GM21619 (cell line): ENCODE results near the gene CDKL2.
"Not testable (repeated sequence)": the region's sequence is repeated elsewhere in the genome, so short reads cannot be mapped to it uniquely, and the experiment has no call there.

Experiments
- ATAC-seq: cut with Tn5 transposase; IDR thresholded peaks from one replicate; pipeline ENCODE4 v1.9.1; 2021; ENCODE audit not compliant: unreplicated experiment

Gene CDKL2

DNA sequence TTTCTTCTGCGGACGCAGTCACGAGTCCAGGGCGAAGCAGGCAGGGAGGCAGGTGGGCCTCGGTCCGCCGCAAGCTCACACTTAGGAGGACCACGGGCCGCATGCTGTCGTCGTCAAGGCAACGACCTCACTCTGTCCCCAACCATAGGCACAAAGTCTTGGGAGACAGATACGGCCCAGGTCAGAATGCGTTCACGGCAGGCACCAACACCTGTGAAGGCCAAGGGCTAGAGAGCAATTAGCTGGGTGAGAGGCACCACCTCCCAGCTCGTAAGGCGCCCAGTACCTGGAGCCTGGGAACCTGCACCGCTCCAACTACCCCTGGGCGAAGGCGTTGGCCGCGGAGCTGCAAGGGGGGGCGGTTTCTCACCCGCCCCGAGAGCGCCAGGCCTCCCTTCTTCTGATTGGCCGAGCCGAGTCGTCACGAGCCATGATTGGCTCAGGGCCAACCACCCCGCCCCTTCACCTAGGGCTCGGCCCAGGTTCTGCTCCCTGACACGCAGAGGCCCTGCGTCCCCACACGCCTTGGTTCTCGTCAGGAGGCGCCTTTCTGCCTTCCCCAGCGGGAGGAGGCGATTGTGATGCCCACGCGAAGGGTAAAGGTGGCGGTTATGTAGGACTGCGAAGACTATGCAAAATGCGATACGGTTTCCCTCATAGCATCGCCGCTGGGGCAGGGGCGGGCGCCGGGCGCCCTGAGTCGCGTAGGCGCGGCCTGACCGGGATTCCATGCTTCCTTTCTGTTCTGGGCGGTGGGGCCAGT, at the start of gene CDKL2:
CDKL2 (minus strand) TSS at position 355 of the 763 bp plus-strand sequence. CDS start 4,540 bp downstream, outside the sequence.
- peak; percentile 100 for ATAC-seq

DNA sequence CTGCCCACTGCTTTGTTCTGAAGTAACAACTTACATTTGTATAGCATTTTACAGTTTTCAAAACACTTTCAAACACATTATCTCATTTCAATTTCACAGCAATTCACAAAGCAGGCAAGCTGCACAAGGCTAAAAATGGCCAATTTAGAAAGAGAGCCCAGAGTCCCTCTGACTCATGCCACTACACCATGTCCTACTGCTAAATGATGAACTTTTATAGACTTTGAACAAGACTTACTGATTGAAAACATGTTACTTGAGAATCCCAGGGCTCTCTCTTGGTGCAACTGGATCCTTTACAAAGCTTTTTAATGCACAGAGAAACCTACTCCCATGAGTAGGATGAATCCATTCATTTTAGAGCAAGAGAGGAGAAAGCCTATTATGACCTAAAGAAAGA, 48.6 kb upstream of the CDKL2 start:
- no peak for ATAC-seq

DNA sequence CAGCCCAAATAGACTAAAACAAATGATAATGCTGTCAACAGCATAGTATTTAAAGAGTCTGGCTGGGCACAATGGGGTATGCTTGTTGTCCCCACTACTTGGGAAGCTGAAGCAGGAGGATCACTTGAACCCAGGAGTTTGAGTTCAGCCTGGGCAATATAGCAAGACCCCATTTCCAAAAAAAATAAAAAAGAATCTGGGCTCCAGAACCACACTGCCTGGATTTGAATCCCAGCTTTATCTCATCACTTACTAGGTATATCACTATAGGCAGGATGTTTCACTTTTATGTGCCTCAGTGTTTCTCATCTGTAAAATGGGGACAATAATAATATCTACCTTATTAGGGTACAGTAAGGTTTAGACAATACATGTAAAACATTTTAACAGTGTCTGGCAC, 48.1 kb upstream of the CDKL2 start:
- no peak for ATAC-seq

DNA sequence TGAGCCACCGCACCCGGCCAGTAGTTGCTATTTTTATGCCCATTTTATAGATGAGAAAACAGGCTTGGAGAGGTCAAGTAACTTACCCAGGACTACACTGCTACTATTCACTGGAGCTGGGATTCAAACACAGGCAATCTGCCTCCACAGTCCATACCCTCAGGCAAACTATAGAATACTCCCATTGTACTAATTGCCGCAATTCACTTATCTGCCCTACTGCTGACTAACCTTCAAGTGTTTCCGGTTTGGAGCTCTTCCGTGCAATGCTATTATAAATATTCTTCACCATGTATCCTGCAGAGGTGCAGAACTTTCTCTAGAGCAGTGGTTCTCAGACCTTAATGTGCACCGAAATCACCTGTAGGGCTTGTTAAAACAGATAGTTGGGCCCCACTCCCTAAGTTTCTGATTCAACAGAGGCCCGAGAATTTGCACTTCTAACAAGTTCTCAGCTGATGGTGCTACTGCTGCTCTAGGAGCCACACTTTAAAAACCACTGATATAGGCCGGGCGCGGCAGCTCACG, 44.7 kb upstream of the CDKL2 start:
- no peak for ATAC-seq

DNA sequence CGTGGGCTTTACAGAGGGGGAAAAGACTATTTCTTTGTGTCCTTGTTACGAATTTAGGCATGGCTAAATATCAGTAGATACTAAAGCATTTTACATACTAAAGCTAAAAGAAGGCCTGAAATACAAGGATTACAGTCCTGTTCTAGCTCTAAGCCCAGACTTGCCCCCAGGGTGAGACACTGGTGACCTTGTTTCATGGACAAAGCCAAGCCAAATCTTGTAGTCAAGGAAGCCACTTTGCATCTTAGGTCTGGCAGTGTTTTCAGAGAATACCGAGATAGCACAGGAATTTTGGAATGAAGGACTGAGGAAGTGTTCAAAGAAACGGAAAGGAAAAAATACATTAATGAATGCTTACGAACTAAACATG, 43.6 kb upstream of the CDKL2 start:
- no peak for ATAC-seq

DNA sequence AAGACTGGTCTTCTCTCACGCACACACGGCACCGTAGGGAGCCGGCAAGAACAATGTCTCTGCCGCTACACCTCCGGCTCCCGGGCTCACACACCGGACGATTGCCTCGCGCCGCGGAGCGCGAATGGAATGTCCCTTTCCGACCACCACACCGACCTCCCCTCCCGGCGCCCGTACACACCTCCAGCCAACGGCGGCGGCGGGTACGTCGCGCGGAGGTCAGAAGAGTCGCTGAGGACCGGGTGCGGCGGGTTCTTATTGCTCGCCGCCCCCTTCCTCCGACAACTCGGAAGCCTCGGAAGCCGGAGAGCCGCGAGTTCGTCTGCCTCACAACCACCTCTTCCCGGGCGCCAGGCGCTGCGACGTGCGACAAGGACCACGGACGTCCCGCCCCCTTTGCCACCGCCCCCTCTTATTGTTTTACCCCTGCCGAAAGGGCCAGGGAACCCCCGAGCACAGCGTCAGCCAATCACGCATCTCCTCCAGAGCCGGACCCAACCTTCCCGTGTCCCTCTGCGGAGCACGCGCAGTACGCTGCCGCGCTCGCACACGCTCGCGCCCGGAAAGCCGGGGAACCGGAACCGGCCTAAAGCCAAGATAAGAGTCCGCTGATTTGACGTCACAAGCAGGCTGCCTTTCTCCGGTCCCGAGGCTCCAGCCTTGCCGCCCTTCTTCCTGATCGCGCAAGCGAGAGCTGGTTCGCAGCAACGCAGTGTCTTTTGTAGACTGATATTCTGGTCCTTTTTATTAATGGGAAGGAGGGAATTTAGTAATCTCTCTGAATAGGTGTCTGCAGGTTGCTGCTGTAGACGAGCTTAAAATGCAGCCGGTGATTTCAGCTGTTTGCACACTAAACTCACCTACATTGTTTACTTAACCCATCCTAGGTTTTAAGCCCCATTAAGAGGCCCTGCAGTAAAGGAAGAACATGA, 43.0 kb upstream of the CDKL2 start, which contains the start of gene G3BP2:
G3BP2 (minus strand) TSS at position 385 of the 932 bp plus-strand sequence. CDS start 11,386 bp downstream, outside the sequence.
- ATAC-seq: peak; percentile 92

DNA sequence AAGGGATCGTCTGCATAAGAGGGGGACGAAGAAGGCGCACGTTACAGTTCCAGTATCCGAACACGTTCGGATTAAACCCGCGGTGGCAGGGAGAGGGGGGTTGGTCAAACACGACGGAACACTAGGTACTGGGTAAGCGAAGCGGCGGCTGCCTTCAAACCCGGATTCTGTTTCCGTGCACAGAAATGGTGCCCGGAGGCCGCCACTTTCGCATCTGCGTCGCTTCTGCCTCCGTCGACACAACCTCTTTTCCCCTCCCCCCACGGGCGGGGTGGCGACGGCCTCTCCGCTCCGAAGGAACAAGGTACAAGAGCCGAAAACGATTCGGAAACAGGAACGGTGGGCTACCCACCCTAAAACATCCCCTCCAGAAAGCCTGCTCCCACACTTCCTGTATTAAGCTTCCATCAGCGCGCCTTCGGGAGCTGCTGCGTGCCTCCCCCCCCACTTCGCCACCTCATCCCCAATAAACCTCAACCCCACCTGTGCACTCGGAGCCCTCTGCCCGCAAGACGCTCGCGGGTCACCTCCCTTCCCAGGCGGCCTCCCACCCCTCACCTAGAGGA, 42.2 kb upstream of the CDKL2 start:
- ATAC-seq: peak; percentile 23

DNA sequence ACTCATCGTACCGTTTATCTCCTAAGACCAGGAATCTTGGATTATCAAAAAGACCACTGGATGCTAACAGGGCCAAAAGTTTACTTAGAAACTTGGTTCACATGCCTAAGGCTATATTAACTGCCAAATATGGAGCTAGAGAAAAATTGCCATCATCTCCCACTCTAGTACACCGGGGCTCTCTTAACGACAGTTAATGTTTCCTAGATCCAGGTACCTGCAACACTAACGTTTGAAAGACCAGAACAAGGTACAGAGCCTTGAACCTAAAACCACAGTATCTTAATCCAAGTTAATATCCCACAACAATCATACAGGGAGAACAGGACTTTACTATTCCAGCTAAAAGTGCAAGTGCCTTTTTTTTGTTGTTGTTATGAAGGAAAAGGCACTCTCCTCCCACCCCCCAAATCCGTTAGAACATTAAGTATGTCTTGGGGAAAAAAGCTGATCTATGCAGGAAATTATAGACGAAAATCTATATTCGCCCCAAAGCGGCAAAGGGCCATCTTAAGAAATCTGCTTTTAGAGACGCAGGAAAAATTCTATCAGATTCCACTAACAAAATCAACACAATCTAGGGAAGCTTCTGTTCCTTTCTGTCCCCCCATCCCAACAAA, 41.6 kb upstream of the CDKL2 start:
- no peak for ATAC-seq

DNA sequence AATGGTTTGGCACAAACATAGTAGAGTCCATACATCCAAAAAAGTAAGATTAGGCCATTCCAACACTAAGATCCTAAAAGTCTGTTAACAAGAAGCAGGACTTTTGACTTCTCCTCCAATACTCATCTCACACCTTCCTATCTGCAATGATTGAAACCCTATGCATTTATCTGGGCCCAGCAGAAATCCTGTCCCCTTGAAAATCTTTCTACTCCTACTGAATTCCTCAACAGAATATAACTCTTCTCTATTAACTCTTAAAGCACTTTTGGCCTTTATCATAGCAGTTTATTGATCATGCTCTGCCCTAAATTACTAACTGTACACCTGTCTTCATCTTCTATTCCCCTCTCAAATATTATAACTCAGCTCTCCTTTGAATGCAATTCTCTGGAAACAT, 38.3 kb upstream of the CDKL2 start:
- no peak for ATAC-seq

DNA sequence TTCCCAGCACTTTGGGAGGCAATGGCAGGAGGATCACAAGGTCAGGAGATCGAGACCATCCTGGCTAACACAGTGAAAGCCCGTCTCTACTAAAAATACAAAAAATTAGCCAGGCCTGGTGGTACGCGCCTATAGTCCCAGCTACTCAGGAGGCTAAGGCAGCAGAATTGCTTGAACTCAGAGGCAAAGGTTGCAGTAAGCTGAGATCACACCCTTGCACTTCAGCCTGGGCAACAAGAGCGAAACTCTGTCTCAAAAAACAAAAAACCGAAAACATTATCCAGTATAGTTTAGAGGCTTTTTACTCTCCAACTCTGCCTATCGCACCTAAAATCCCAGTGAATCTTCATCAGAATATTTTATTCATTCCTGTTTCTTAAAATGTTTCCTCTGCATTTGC, 37.3 kb upstream of the CDKL2 start:
- ATAC-seq: not testable (repeated sequence)

DNA sequence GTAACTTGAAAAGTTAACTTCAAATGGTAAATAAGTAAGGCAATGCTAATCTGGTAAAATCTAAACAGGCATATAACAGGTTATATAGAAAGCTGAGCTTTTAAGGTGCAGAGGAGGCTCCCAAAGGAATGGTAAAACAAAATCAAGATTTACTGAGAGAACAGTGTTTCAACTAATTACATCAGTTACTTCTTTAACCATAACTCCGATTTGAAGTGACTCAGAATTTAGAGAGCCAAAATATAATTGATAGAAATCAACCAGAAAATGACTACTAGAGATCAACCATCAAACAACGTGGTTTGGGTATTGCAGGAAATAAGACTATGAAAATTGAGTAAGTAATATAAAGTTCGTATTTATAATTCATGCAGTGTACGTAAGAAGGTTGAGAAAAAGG, 36.0 kb upstream of the CDKL2 start:
- ATAC-seq: no peak

DNA sequence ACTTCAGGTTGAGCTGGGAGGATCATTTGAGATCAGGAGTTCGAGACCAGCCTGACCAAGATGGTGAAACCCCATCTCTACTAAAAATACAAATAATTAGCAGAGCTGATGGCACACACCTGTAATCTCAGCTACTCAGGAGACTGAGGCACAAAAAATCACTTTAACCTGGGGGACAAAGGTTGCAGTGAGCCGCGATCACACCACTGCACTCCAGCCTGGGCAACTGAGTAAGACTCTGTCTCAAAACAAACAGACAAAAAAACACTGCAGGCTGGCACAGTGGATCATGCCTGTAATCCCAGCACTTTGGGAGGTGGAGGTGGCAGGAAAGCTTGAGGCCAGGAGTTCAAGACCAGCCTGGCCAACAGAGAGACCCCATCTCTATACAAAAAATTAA, 34.3 kb upstream of the CDKL2 start:
- not testable (repeated sequence) for ATAC-seq

DNA sequence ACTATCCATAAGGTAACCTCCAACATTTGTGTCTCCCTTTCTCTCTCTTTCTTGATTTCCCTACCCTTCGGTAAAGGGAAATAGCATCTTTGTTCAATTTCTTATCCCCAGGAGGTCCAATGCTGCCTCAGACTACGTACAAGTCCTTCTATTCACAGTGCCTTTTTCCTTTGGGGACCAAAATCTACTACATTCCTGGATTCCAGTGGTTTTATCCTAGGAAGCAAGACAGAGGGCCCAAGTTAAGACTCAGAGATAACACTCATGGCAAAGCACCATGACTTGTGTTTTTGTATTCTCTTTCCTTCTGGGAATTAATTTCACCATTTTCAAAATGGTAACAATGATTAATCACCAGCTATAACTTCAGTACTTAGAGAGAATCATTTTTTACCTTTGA, 32.3 kb upstream of the CDKL2 start:
- ATAC-seq: no peak

DNA sequence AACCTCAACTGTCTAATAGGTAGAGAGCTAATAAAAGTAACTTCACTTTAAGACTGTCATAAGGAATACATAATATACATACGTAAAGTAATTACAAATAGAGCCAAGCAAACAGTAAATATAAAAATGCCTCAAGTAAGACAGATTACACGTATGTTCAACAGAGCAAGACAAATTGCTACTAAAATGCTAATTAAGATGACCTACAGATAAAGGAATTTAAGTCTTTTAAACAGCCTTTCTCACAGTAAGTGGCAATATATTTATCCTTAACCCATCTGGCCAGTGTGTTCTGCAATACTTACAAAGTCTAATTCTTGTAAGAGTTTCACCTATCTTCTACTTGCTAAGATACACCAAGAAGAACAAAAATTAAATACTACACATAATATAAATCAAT, 30.2 kb upstream of the CDKL2 start:
- no peak for ATAC-seq

DNA sequence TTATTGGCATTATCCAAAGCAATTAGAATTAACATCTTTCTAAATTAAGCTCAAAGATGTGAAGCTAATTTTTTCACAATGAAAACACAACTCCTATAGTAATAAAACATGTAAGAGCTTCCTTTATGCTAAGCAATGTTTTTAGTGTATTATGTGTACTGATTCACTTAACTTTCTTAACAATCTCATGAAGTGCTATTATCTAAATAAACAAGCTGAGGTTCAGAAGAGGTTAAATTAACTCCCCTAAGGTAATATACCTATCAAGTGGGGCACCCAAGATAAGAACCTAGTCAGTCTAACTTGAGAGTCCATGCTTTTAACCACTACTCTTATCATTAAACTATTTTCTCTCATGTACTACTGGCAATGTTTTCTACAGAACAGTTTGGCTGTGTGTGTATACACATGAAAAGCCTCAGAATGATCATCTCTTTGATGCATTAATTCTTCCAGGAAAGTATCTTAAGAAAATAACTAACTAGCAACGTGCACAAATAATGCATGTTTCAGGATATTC, 29.2 kb upstream of the CDKL2 start:
- ATAC-seq: no peak

DNA sequence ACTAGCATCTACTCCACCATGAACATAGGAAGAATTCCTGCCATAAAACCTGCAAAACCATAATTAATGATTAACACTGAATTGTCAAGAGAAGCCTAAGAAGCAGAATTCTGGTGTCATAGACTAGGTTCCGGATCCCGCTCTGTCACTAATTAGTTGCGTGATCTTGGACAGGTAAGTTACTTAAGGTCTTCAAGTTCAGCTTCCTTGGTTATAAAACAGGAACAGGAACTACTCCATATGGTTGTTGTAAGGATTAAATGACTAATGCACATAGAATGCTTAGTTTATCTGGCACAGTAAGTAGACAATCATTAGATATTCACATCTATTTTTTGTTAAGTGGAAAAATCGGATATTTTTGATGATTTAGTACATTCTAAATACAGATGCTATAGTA, 28.5 kb upstream of the CDKL2 start:
- ATAC-seq: no peak

DNA sequence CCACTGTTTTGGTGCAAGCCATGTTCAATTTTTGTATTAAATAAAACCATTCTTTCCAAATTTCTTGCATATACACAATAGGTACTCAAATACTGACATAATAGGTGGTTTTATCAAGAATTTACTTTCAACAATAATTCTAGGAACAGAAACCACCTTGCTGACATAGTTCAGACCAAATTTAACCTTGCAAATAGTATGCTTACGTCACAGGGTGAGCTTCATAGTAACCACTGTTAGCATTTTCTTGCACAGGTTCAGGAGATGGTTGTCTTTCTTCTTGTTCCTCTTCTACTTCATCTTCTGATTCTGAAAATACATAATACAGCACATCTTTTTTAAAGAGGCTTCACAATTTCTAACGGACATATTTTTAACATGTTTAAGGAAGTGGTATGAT, 25.2 kb upstream of the CDKL2 start:
- no peak for ATAC-seq

DNA sequence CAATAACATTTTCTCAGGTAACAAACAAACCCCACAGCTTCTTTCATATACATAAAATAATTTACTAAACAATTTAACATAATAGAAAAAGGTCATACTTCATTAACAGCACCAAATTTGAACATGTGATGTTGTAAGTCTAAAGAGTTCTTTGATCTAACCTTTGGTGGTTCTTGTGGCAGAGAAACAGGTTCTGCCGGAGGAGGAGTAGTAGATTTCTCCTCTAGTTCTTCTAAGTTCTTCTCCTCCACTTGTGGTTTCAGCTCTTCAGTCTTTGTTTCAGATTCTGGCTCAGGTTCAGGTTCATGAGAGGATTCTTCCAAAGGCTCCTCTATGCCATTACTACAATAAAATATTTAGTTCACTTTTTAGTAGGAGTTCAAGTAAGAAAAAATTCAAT, 24.6 kb upstream of the CDKL2 start:
- ATAC-seq: no peak

DNA sequence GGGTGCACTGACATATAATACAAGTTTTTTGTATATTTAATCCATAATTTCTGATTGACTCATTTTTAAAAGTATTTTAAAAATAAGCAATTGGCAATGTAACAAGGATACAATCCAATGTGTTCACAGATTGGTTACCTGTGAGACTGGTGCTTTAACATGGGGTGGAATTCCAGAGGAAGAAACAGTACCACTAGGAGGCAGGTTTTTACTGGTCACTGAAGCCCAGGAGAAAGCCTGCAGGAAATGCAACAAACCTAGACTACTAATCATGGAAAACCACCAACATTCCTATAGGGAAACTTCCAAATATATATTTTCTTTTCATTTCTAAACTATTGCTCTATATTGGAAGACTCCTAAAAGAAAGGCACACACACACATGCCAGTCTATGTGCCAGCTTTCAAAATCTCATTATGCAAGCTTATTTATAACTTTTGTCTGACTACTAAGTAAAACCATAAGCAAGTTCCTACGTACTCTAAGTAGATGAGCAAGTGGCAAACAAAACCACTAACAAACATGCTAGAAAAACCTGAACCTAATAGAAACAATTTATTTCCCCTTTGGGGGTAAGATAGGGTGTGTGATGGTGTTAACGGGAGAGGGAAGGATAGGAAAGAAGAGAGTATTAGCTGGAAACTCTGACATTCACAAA, 23.6 kb upstream of the CDKL2 start:
- ATAC-seq: no peak

DNA sequence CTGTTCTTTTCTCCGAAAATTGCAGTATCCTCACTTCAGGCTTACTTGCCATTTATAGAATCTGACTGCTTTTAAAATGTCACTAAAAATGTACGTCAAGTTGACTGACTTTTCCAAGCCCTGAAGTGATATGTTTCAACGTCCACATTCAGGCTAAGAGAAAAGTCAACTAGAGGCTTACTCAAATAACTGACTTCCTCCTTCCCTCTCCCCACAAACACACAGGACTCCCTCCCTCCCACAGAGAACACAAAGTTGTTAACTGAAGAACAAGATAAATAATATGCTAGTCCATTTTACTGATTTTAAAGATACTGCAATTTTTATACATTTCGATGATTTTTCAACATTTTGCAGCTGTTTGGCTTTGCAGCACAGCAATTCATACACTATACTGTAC, 13.8 kb upstream of the CDKL2 start:
- no peak for ATAC-seq
